Stimulated activated CD8-positive, alpha-beta memory T cell treated with anti-CD3 and anti-CD28 coated beads, Interleukin-12 subunit alpha, Interleukin-12 subunit beta, amount 100 ng/mL, for 24 hours (primary cell): ENCODE results near the gene DERL2.

Experiments used
- DNase-seq: peaks from one replicate; pipeline ENCODE4 v3.0.0-alpha.2; 2020; ENCODE audit errors: extremely low read depth

DERL2 gene

DNA sequence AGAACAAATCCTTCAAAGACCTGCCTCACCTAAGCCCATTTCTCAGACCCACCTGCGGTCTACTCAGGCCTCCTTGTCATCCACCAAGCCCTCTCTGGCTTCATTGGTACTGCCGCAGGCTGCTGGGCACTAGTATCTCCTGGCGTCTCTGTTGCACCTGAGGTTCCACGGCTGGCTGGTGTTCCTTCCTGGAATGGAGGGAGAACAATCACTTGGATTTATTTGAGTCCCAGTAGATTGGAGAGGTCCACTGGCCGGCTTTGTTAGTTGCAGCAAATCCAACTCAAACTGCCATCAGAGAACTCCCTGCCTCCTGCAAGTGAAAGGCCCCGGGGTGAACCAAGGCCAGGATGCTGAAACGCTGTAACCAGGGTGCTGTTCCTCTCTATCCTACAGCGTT is 15.7 kb upstream of the DERL2 start:
- no peak for DNase-seq

DNA sequence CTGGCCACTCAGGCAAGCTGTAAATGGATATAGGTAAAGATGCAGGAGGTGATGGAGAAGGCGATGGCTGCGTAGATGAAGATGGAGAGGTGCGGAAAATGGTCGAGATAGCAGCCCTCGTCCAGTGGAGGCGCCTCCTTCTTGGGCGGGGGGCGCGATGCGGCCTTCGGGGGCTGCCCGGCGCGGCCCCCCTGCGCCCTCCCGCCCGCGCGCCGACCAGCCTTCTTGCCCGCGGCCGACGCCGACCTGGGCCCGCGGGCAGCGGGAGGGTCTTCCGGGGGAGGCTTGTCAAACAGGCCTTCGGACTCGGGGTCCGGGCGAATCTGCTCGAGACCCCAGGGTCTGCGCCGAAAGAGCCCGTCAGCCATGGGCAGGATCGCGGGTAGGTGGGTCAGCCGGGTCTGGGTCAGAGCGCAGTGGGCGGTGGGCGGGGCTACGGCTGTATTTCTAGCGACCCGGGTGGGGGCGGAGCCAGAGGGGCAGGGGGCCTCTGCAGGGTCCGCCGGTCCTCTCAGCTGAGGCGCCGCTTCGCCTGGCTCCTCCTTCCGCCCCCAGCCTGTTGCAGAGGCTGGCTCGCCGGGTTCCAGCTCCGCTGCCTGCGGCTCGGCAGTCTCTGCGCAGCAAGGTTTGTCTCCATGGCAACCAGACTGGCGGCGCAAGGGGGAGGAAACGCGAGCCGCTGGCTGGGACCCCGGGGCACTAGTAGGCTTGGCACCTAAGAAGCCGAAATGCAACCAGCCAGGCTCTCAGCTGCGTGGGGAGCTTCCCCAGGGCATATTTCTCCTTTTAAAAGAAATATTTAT is 14.8 kb upstream of the DERL2 start:
- peak; percentile 50 for DNase-seq

DNA sequence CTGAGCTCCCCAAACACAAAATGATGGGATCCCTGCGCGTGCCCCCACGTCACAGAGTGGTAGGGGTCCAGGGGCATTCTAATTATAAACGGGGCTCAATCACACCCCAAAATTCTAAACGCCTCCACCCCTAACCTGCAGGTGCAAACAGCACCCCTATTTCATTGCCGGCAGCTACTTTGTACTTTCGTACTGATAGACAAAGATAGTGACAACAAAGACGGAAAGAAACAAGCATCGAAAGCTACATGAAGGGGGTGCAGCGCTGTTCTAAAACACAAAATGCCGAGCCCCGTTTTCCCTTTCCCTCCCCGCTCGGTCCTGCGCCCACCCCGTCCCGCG is 14.2 kb upstream of the DERL2 start:
- no peak for DNase-seq

DNA sequence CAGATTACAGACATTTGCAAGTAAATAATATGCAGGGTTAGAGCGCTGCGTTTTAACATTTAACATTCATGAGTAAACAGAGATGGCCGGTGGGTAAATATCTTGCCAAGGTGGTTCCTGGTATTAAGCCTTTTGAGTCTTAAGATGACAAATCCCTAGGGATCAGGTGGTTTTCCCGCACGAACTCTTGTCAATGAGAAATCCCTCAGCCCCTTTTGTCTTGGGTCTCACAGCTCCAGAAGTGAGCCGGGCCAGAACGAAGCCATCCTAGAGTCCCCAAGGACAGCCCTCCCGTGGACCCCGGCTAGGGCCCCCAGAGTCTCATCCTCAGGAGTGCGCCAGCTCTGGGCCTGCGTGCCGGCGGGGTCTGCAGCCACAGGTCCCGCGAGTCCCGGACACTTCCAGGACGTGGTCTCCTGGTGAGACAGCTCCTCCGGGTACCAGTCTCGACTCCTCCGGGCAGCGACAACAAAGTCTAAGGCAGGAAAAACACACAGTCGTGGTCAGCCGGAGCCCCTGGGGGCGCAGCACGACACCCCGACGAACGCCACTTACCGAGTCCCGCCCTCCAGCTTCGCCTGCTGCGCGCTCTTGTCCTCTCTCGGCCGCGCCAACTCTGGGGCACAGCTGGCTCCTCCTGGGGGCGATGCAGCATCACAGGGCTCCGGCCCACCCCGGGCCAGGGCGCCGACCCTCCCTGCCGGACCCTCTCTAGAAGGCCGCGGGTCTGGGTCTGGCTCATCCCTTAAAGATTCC is 13.7 kb upstream of the DERL2 start:
- no peak for DNase-seq

GRCh38 chr17:5492970-5493369 is 7.0 kb upstream of the DERL2 start:
- no peak for DNase-seq

DNA sequence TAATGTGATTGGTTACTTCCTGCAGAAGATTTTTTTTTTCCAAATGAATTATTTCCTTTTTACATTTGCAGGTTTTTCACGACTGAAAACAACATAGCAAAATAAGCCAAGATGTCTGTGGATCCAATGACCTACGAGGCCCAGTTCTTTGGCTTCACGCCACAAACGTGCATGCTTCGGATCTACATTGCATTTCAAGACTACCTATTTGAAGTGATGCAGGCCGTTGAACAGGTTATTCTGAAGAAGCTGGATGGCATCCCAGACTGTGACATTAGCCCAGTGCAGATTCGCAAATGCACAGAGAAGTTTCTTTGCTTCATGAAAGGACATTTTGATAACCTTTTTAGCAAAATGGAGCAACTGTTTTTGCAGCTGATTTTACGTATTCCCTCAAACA is 2.8 kb upstream of the DERL2 start:
- DNase-seq: no peak

DNA sequence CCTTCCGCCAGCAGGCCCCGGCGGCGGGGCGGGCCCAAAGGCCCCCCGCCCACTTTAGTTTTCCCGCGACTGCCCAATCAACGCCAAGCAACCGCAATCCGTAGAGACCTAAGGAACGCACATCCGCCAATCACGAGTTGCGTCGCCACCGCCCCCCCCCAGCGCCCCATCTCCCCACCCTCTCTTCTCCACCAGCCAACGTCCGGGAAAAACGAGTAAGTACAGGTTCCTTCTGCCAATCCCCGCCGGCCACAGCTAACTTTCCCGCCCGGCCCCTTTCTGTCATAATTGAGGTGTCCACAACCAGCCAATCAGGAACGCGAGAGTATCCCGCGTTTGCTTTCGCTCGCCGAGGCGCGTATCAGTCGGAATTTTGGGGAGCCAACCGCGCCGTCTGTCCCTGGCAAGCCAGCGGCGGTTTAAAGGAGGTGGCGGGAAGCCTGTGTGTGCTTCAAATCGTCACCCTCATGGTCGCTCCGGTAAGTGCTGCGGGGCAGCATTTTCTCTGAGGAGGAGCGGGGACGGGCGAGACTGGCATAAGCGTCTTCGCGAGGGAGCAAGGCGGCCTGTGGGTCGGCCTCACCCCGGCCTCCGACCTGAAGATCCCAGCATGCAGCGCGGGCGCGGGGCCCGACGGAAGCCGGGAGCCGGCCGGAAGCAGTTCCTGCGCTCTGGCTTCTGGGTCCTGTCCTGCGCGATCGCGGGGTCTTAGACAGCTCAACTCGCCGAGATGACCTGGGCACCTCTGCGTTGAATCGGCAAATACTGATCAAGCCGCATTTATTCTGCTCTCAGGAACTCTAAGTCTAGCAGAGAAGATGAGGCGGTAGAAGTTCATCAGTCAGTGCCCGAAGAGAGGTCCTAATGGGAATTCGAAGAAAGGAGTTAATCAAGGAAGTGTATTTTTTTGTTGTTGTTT is 487 bp upstream of the DERL2 start, which contains the start of gene MIS12:
TSS of gene MIS12 (plus strand) at position 361 of the 919 bp plus-strand sequence. CDS start 2,297 bp downstream, outside the sequence.
- DNase-seq: peak; percentile 96

- DNase-seq: no peak
These were observed 4.5 kb downstream of the DERL2 start for GRCh38 chr17:5481451-5481850.

DNA sequence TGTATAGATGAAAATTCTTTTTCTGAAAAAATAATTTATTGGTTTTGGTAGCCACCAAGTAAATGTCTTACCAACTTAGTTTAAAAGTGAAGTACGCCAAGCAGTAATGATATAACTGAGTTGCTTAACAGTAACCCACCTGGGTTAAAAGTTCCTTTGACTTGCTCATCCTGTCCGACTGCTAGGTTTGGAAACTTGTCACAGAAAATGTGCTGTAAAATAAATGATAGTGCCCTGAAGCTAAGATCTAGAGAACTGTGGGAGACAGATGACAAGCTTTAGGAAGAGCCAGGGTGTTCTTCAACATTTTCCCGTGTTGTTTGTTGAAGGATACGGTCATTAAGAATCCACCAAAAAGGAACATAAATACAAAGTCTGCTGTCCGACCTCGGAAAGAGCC is 5.0 kb downstream of the DERL2 start:
- DNase-seq: no peak

DNA sequence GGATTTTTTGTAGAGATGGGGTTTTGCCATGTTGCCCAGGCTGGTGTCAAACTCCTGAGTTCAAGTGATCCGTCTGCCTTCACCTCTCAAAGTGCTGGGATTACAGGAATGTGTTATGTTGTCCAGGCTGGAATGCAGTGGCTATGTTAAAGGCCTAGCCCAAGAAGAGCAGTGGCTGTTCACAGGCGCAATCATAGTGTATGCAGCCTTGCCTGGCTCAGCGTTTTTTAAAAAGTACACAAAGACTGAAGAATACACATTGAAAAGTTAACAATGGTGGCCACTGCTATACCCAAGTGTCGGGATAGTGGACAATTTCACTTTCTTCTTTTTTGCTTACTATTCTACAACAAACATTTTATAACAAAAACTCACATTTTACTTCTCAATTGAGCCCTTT is 7.0 kb downstream of the DERL2 start:
- no peak for DNase-seq

- no peak for DNase-seq
These were observed 12.1 kb downstream of the DERL2 start for GRCh38 chr17:5473906-5474305.

DNA sequence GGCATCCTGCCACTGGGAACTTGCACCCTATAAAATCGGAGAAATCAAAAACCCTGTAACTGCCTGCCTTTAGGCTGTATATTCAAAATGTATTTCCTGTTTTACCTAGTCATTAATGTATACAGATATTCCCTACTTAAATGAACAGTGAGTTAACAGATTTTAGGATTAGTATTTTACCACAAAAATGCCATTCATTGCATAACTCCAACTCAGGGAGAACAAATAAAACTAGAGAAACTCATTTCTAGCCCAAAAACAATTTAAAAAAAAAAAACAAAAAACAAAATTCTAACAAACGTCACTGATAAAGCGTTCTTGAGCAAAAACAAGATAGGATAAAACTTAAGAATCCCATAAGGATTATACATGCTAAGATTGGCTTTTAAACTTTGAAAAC is 13.5 kb downstream of the DERL2 start:
- no peak for DNase-seq

DNA sequence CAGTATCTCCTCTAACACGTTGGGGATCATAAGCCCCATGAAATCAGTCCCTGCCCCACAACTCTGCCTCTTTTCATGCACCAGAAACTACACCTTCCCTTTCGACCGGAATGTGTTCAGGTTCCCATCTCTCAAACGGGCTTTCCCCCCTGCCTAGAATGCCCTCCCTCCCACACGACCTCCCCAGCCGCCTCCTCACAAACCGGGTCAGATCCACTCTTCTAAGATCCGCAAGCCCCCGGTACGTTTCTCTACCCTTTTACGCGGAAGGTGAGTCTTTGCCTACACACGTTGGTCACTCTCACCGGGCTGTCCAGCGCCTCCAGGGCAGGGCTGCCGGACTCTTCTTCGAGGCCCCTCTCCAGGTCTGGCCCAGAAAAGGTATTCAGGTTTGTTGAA is 17.9 kb downstream of the DERL2 start:
- DNase-seq: no peak

GRCh38 chr17:5467416-5467815 is 18.6 kb downstream of the DERL2 start:
- no peak for DNase-seq

DNA sequence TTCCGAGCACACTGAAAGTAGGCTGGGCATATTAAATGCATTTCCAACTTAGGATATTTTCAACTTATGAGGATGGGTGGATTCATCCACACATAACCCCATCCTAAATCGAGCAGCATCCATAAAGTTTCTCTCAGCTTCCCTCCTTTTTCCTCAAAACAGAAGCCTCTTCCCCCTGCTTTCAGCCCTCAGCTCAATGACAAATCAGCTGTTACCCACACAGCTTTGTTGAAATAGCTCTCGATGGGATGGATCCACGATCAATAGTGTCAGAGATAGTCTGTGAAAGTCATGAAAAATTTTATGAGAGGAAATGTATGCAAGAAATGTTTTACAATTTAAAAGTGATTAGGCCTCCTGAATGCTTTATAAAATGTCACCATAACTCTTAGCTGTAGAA is 19.7 kb downstream of the DERL2 start:
- no peak for DNase-seq

- no peak for DNase-seq
These were observed 21.1 kb downstream of the DERL2 start for GRCh38 chr17:5464717-5465507.

DNA sequence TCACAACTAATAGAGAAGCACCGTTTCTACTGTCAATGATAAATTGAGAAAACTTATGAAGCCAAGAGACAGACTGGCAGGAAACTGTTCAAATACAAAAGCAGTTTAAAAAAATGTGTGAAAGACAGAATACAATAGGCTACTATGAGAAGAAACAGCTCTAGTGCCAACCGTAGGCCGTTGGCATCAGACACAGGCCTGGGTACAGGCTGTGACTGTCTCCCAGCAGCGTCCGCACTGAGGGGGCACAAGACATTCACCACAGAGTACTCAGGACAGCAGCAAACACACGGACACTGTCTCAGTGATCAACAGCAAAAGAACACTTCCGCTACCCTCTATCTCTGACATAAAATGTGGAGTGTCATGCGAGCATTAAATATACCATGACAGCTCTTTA is 39.2 kb downstream of the DERL2 start:
- no peak for DNase-seq

DNA sequence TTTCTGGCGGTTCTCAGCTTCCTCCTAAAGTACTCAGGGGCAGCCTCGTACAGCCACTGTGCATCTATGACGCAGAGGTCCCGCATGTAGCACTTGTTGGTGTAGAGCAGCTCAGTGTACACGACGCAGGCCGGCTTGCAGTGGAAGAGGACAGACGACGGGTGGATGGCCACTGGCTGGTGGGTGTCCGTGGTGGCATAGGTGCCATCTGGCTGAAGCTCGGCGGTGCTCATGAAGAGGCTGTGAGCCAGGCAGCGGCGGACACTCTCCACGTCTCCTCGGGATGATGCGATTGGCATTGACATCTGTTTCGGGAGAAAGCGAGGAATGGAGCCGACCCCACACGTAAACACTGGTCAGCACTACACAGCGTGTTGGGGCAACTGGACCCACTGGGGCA is 41.8 kb downstream of the DERL2 start:
- DNase-seq: no peak

- no peak for DNase-seq
These were observed 42.2 kb downstream of the DERL2 start for GRCh38 chr17:5443728-5444127.

DNA sequence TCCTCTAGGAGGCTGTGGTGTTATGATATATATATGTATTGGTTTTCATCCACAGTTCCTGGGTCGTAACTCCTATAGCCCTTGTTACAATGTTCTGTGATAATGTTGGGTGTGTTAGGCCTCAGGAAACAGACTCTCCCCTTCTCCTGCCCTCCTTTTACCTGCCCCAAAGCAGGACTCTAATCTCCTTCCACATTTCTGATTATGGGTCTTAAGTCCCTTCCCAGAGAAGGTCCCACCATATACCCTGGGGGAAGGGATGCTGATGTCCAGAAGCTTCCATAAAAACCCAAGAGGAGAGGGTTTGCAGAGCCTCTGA is 46.6 kb downstream of the DERL2 start:
- no peak for DNase-seq

DNA sequence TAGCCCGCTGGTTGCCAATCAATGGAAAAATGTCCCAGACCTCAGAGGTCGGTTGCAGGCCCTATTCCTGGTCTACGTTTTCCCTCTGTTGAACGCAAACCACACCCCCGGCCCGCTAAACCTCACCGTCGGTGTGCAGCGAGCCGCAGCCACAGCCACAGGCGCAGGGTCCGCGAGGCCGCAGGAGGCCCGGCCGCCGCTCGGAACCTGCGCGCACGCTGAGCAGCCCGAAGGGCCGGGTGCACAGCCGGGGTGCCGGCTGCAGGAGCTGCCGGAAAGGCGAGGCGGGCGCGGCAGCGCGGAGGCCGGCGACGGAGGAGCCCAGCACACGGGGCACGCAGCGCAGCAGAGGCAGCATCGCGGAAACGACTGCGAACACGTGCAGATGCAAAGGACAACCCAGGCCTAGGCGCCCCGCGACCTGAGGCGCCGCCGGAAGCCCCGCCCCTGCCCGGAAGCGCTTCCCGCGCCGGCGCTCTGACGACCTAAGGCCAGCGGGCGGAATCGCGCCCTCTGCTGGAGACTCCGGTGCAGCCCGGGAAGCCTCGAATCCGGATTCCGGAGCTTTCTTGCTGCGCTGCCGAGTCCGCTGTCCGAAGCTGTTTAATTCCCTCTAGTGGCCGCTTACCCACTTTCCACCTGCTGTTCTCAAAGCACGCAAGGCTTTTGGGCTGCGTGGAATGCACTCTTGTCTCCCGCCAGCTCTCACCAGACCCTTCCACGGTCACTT is 47.1 kb downstream of the DERL2 start, which contains the start of gene C1QBP:
TSS of gene C1QBP (minus strand) at position 440 of the 730 bp plus-strand sequence. CDS start at position 358, 82 bp downstream.
- peak; percentile 76 for DNase-seq
